ENCODE results near the gene LAMB1.

The LAMB1 gene

DNA sequence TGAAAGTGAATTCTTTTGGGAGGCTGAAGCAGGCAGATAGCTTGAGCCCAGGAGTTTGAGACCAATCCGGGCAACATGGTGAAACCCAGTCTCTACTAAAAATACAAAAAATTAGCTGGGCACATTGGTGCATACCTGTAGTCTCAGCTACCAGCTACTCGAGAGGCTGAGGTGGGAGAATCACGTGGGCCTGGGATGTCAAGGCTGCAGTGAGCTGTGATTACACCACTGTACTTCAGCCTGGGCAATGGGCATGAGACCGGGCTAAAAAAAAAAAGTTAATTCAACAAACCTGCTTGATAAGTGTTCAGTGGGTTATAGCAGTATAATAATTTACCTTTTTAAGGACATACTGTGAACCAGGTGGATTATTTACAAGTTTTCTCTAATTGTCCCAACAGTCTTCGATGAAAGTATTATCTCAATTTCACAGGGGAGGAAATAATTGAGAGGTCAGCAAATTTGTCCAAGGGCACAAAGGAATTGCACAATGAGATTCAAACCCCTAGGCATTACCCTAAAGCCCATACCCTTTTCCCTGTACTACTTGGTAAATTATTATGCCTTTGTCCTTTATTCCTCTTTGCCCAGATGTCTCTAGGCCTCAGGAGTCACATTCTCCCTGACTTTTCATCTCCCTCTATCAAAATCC, 125.1 kb downstream of the LAMB1 start:
- no peak for DNase-seq (ENCODE audit: low spot score)

DNA sequence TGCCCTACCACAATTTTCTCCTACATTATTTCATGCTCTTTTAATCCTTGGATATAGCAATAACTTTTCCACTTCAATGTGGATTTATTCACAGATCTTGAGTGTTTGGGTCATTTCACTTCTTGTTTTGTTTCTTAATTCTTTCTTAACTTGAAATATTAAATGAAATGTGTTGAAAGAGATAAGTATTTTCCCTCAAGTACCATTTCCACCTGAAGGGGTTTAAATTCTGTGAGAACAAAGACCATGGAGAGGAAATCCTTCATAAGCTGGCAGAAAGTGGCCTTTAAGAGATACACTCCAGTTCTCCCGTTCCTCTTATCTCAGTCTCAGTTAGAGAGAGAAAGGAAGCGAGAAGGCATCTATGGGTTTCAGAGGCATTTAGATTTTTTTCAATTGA, 126.0 kb downstream of the LAMB1 start:
- DNase-seq (ENCODE audit: low spot score), result no peak

DNA sequence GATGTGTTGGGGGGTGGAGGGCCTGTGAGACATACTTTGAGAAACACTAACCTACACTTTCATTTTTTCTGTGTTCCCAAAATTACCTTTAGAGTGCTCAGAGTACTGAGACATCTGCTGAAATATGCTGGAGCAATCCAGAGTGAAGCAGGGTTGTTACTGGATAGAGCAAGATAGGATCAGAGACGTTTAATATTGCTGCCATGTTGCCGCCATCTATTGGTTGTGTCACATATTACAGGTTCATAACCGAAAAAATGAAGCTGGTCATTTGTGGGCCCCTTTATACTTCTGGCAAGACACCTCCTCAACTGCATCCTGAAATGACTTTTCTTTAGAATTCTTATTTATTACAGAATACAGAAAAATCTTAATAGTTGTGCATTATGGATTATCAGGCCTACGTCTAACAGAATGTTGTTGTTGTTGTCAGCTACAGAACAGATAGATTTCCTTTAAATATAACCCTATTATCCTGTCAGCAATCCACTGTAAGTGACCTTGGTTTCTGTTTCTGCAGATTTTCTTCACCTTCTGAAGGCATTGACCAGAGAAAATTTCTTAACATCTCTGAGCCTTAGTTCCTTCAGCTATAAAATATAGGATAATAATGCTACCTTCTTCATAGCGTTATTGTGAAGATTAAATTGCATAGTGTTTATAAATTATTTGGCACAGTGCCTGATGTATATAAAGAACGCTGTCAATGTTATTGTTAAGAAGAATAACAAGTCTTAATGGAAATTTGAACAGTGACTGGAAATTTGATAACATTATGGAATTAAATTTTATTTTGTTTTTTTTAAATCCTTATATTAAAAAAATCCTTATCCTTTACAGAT, 128.1 kb downstream of the LAMB1 start:
- no peak for DNase-seq (ENCODE audit: low spot score)

DNA sequence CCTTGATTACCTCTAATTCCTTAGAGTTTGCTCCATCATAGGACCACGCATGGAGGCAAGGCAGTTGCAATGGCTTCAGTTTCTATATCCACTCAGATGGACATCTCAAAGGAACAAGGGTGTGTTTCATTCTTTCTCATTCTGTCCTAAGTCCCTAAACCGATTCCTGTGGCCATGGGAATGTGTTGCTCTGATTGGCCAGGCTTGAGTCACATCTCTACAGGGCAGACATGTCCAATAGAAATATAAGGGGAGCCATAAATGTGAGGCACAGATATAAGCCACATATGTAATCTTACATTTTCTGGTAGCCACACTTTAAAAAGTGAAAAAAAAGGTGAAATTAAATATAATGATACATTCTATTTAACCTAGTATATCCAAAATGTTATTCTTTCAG, 128.8 kb downstream of the LAMB1 start:
- no peak for DNase-seq (ENCODE audit: low spot score)
